Measurements from ENCODE around the gene BMP6.

- TF ChIP-seq CTCF (IDR thresholded peaks at IDR 0.05 in 2 of 3, conservative IDR thresholded peaks at IDR 0.05 in 1 of 3; ENCODE audit: control insufficient read depth in 2 of 3, extremely low read depth in 1 of 3, insufficient read depth in 1 of 3, low read depth in 3 of 3, low read length in 3 of 3): no peak
- no peak for TF ChIP-seq ZBED1 (IDR thresholded peaks at IDR 0.05; ENCODE audit: borderline replicate concordance)
- TF ChIP-seq SRF (IDR thresholded peaks at IDR 0.05; ENCODE audit: low read depth in 2 of 2, low read length in 2 of 2): no peak
Observed at GRCh38 chr6:7866526-7866925, 140.6 kb downstream of the BMP6 start.
